A549 (cell line): ENCODE measurements around the gene SCUBE1.

ENCODE experiments used
- CEBPB ChIP-seq, 2 experiments: fragments of >200 bp in 1 of 2; sonication (Bioruptor Twin) in 1 of 2; formaldehyde crosslinking in 1 of 2; IDR thresholded peaks; 2 replicates each; pipeline ENCODE4 v1.6.1; 2012 to 2016
- CTCF ChIP-seq: fragments of >200 bp; sonication (Bioruptor Twin); formaldehyde crosslinking; IDR thresholded peaks from 3 replicates; pipeline ENCODE4 v1.5.1; 2016
- E2F6 ChIP-seq: IDR thresholded peaks from 2 replicates; pipeline ENCODE4 v1.6.1; 2012; ENCODE audit warnings: low read depth, borderline replicate concordance
- EP300 ChIP-seq, 2 experiments: fragments of >200 bp; sonication (Bioruptor Twin); formaldehyde crosslinking; IDR thresholded peaks; 2 replicates in 1 of 2; 3 replicates in 1 of 2; pipeline ENCODE4 v1.6.1; 2016 to 2017
- POLR2A ChIP-seq: IDR thresholded peaks from 2 replicates; pipeline ENCODE4 v1.6.1; 2012; ENCODE audit warnings: mild to moderate bottlenecking, low read length
- USF2 ChIP-seq: fragments of 450-650 bp; IDR thresholded peaks from 2 replicates; pipeline ENCODE4 v1.6.1; 2014; ENCODE audit warnings: antibody characterized with exemption
- ZNF302 ChIP-seq: fragments of 250-450 bp; sonication (Bioruptor Pico); IDR thresholded peaks from 2 replicates; pipeline ENCODE4 v1.9.0; 2021; ENCODE audit warnings: inconsistent platforms, mild to moderate bottlenecking, moderate library complexity

GRCh38 chr22:43198126-43198525 lies 145.0 kb downstream of the SCUBE1 start:
- TF ChIP-seq CTCF (no peak), E2F6 (no peak), CEBPB (IDR thresholded peaks at IDR 0.05) (no peak), EP300 (IDR thresholded peaks at IDR 0.05) (no peak), ZNF302 (CRISPR knock-in tag) (no peak), USF2 (no peak), POLR2A (no peak)
